CD14-positive monocyte (primary cell): ENCODE measurements around the gene PGP. TPM values are rescaled to one million over a fixed set of nuclear protein-coding genes. Genes with fewer than 3 reads are reported as not detected.

ENCODE experiments used
- DNase-seq, 3 donors: peaks; one replicate each; pipeline ENCODE4 v3.0.0-alpha.2; 2011 to 2022
- H2AFZ ChIP-seq: 2 replicates; pipeline ENCODE4 v1.6.0; 2012; ENCODE audit warnings: mild to moderate bottlenecking, low read depth, low read length, inconsistent platforms; ENCODE audit not compliant: insufficient read depth, poor library complexity, severe bottlenecking
- H3K27ac ChIP-seq, 2 donors: 1 replicate in 1 of 2; 2 replicates in 1 of 2; pipeline ENCODE4 v1.5.1; 2012 to 2013; ENCODE audit warnings: low read length in 2 of 2, control low read depth in 1 of 2, inconsistent platforms in 1 of 2, low read depth in 1 of 2, mild to moderate bottlenecking in 1 of 2
- H3K27me3 ChIP-seq, 2 donors: one replicate each; pipeline versions ENCODE4 v1.6.0 to v1.6.1; 2011 to 2013; ENCODE audit warnings: low read length in 2 of 2; ENCODE audit not compliant: control insufficient read depth in 2 of 2, insufficient read depth in 2 of 2
- H3K36me3 ChIP-seq, 2 donors: replicated peaks in 1 of 2; 1 replicate in 1 of 2; 2 replicates in 1 of 2; pipeline versions ENCODE4 v1.5.1 to v1.6.1; 2012 to 2013; ENCODE audit warnings: low read length in 2 of 2, control low read depth in 1 of 2, inconsistent platforms in 1 of 2, mild to moderate bottlenecking in 1 of 2; ENCODE audit not compliant: insufficient read depth in 2 of 2, control insufficient read depth in 1 of 2
- H3K4me1 ChIP-seq, 2 donors: 1 replicate in 1 of 2; 2 replicates in 1 of 2; pipeline versions ENCODE4 v1.5.1 to v1.6.1; 2012 to 2013; ENCODE audit warnings: low read length in 2 of 2, control low read depth in 1 of 2, inconsistent platforms in 1 of 2, mild to moderate bottlenecking in 1 of 2, moderate library complexity in 1 of 2; ENCODE audit not compliant: insufficient read depth in 2 of 2, control insufficient read depth in 1 of 2
- H3K4me2 ChIP-seq: replicated peaks from 2 replicates; pipeline ENCODE3; 2012; ENCODE audit warnings: low read length, moderate library complexity, mild to moderate bottlenecking; ENCODE audit not compliant: poor library complexity, severe bottlenecking; ENCODE audit errors: extremely low read depth
- H3K4me3 ChIP-seq, 3 experiments: fragments of 200-600 bp in 1 of 3; sonication (generic) in 1 of 3; replicated peaks in 1 of 3; 1 replicate in 2 of 3; 2 replicates in 1 of 3; pipeline ENCODE4 v1.5.1; 2011 to 2013; ENCODE audit warnings: low read length in 3 of 3, mild to moderate bottlenecking in 3 of 3, control low read depth in 2 of 3, low read depth in 2 of 3, inconsistent platforms in 1 of 3, moderate library complexity in 1 of 3
- H3K79me2 ChIP-seq: 2 replicates; pipeline ENCODE4 v1.6.0; 2012; ENCODE audit warnings: mild to moderate bottlenecking, control low read depth, inconsistent platforms, low read length, moderate library complexity; ENCODE audit not compliant: insufficient read depth
- H3K9ac ChIP-seq: 2 replicates; pipeline ENCODE4 v1.6.0; 2017; ENCODE audit warnings: low read length, mild to moderate bottlenecking; ENCODE audit not compliant: insufficient read depth, poor library complexity, severe bottlenecking
- H3K9me3 ChIP-seq, 2 donors: replicated peaks in 1 of 2; 1 replicate in 1 of 2; 2 replicates in 1 of 2; pipeline versions ENCODE4 v1.5.1 to v1.6.1; 2012 to 2013; ENCODE audit warnings: low read length in 2 of 2, control low read depth in 1 of 2; ENCODE audit not compliant: control insufficient read depth in 1 of 2, insufficient read depth in 1 of 2
- H4K20me1 ChIP-seq: 2 replicates; pipeline ENCODE4 v1.6.0; 2012; ENCODE audit warnings: mild to moderate bottlenecking, low read length, control low read depth, moderate library complexity; ENCODE audit not compliant: insufficient read depth
- H3K27ac Mint-ChIP-seq, 7 donors: one replicate each; pipeline ENCODE4 v1.8.0; 2020; ENCODE audit warnings: mild to moderate bottlenecking in 7 of 7, mixed read lengths in 7 of 7, moderate library complexity in 6 of 7, inconsistent platforms in 2 of 7
- H3K27me3 Mint-ChIP-seq, 3 donors: one replicate each; pipeline ENCODE4 v1.8.0; 2021 to 2022; ENCODE audit warnings: low read depth in 3 of 3, mild to moderate bottlenecking in 3 of 3, mixed read lengths in 3 of 3, moderate library complexity in 3 of 3, inconsistent platforms in 1 of 3
- H3K36me3 Mint-ChIP-seq, 2 donors: one replicate each; pipeline ENCODE4 v1.8.0; 2020; ENCODE audit warnings: mixed read lengths in 2 of 2, inconsistent platforms in 1 of 2, mild to moderate bottlenecking in 1 of 2
- H3K4me1 Mint-ChIP-seq: one replicate; pipeline ENCODE4 v1.8.0; 2020; ENCODE audit warnings: mild to moderate bottlenecking, mixed read lengths
- H3K4me3 Mint-ChIP-seq, 2 donors: one replicate each; pipeline ENCODE4 v1.8.0; 2020; ENCODE audit warnings: mild to moderate bottlenecking in 2 of 2, mixed read lengths in 2 of 2, moderate library complexity in 1 of 2
- H3K9me3 Mint-ChIP-seq, 7 donors: one replicate each; pipeline ENCODE4 v1.8.0; 2020 to 2022; ENCODE audit warnings: mixed read lengths in 7 of 7, mild to moderate bottlenecking in 6 of 7, moderate library complexity in 6 of 7, inconsistent platforms in 2 of 7
- CTCF ChIP-seq: fragments of 200-600 bp; IDR thresholded peaks from one replicate; pipeline ENCODE4 v1.8.0; 2022; ENCODE audit warnings: antibody characterized with exemption, mild to moderate bottlenecking
- WGBS: methylation state at CpG from one replicate; pipeline ENCODE4 v1.1.5; 2013; ENCODE audit warnings: missing lambda C conversion rate; ENCODE audit not compliant: insufficient coverage; 5-methylcytosine and 5-hydroxymethylcytosine counted together
- intact Hi-C, 2 donors: fragments of 100-400 bp; cut with micrococcal nuclease; formaldehyde crosslinking; loops; one replicate each; pipeline versions ENCODE4 v1.15.0 to v1.15.1; 2023
- polyA plus RNA-seq, 3 donors: library from polyadenylated mRNA; depleted of rRNA in 1 of 3; unstranded in 2 of 3; stranded (reverse) in 1 of 3; fragments of 300-500 nt in 2 of 3; fragments of >200 nt in 1 of 3; fragmentation: Illumina TruSeq in 2 of 3; gene quantifications; 1 replicate in 2 of 3; 2 replicates in 1 of 3; pipeline ENCODE4 v1.2.3, GENCODE V29; 2012 to 2021

Gene PGP
- polyA plus RNA-seq, 3 donors: 7.2 to 20.2 (median 19.2) TPM

- peaks cover 50 to 64% of the 10 kb centered on the region in 2 donors for H3K36me3 Mint-ChIP-seq
- 96% methylated on average over 50 of the region's 51 CpGs for WGBS
- Histone ChIP-seq H3K27me3 (peaks cover 18 to 38% of the 10 kb centered on the region in 2 donors), H2AFZ (no peak overlapping the region), H3K4me2 (no peak overlapping the region), H3K9ac (no peak overlapping the region), H3K27ac (no peak overlapping the region), H3K4me3 (no peak overlapping the region), H3K36me3 (peaks cover 61 to 63% of the 10 kb centered on the region in 2 donors), H4K20me1 (peaks cover 30% of the 10 kb centered on the region), H3K4me1 (peaks cover 5 to 6% of the 10 kb centered on the region in 2 donors), H3K79me2 (no peaks in the 10 kb centered on the region), H3K9me3 (no peaks in the 10 kb centered on the region)
- H3K9me3 Mint-ChIP-seq: peaks cover 0 to 6% (median 0%) of the 10 kb centered on the region in 7 donors
- H3K4me3 Mint-ChIP-seq: no peak overlapping the region
- H3K4me1 Mint-ChIP-seq: peaks cover 5% of the 10 kb centered on the region
- H3K27me3 Mint-ChIP-seq: peaks cover 33 to 46% (median 33%) of the 10 kb centered on the region in 3 donors
- intact Hi-C loops: no loop called here
- TF ChIP-seq CTCF: no peak
- H3K27ac Mint-ChIP-seq: no peak overlapping the region
- DNase-seq: no peak
Measured at GRCh38 chr16:2233872-2234812, 19.5 kb upstream of the PGP start.

GRCh38 chr16:2233046-2233775 is 18.6 kb upstream of the PGP start:
- peaks cover 71 to 72% of the 10 kb centered on the region in 2 donors for H3K36me3 ChIP-seq

More at GRCh38 chr16:2233046-2233775, 18.6 kb upstream of the PGP start:
- Mint-ChIP-seq H3K36me3 (peaks cover 55 to 68% of the 10 kb centered on the region in 2 donors), H3K4me1 (peaks cover 5% of the 10 kb centered on the region), H3K27ac (no peak overlapping the region), H3K9me3 (peaks cover 0 to 6% (median 0%) of the 10 kb centered on the region in 7 donors), H3K27me3 (peaks cover 27 to 37% (median 27%) of the 10 kb centered on the region in 3 donors), H3K4me3 (no peak overlapping the region)
- intact Hi-C loops: no loop called here
- no peak overlapping the region for H3K27ac ChIP-seq
- H3K79me2 ChIP-seq: no peaks in the 10 kb centered on the region
- no peaks in the 10 kb centered on the region for H3K9me3 ChIP-seq
- H3K4me3 ChIP-seq: no peak overlapping the region
- no peak for DNase-seq
- H3K4me1 ChIP-seq: peaks cover 5 to 6% of the 10 kb centered on the region in 2 donors
- peaks cover 22% of the 10 kb centered on the region for H4K20me1 ChIP-seq
- H3K4me2 ChIP-seq: no peak overlapping the region
- 97% methylated on average over 28 of the region's 28 CpGs for WGBS
- H2AFZ ChIP-seq: no peak overlapping the region
- peaks cover 18 to 31% of the 10 kb centered on the region in 2 donors for H3K27me3 ChIP-seq
- TF ChIP-seq CTCF: no peak
- no peak overlapping the region for H3K9ac ChIP-seq
